Esophagus squamous epithelium (tissue), 4 donors: ENCODE measurements around the gene EHD3.

Experiments
- POLR2A ChIP-seq, 4 donors: fragments of 450-650 bp; IDR thresholded peaks; one replicate each; pipeline ENCODE4 v1.6.1; 2017; ENCODE audit warnings: antibody characterized with exemption in 4 of 4, mild to moderate bottlenecking in 4 of 4, moderate library complexity in 3 of 4
- TF ChIP-seq, protein P1 (sequence below), 6 experiments: fragments of 450-650 bp in 4 of 6; fragments of 200-600 bp in 2 of 6; sonication (generic) in 2 of 6; IDR thresholded peaks; one replicate each; pipeline ENCODE4 v1.5.1; 2016 to 2019; ENCODE audit warnings: antibody characterized with exemption in 6 of 6, mild to moderate bottlenecking in 4 of 6, moderate library complexity in 4 of 6

DNA sequence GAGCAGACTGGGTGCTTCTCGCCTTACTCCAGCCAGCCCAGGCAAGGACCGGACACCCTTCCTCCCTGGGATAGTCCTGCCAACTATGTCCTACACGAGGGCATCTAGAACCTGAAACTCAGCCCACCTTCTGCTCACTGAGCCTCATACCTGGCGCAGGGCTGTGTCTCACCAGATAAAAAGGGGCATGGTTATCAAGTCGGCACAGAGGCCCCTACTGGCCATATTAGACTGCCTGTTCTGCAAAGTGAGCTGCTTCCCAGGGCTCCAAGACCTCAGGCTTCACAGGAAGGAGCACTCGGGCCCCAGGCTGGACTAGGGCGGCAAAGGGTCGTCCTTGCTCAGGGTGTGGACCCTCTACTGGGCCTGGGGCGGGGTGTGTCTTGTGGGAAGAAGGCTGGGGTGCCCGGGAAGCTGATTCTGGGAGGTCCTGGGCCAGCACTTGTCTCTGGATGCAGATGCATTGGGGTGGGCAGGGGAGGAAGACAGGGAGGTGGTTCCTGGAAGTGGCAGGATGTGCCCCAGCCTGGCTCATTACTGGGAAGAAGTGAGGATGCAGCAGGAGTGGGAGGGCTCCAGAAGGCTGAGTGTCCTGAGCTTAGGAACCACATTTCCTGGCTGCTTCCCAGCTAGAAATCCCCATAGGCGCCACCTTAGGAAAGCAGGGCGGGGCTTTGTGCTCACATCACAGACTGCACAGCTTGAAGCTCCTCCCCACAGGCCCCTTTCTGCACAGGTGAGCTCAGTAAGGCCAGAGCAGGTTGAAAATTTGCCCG, 19.6 kb downstream of the EHD3 start:
- TF ChIP-seq, protein P1, sequence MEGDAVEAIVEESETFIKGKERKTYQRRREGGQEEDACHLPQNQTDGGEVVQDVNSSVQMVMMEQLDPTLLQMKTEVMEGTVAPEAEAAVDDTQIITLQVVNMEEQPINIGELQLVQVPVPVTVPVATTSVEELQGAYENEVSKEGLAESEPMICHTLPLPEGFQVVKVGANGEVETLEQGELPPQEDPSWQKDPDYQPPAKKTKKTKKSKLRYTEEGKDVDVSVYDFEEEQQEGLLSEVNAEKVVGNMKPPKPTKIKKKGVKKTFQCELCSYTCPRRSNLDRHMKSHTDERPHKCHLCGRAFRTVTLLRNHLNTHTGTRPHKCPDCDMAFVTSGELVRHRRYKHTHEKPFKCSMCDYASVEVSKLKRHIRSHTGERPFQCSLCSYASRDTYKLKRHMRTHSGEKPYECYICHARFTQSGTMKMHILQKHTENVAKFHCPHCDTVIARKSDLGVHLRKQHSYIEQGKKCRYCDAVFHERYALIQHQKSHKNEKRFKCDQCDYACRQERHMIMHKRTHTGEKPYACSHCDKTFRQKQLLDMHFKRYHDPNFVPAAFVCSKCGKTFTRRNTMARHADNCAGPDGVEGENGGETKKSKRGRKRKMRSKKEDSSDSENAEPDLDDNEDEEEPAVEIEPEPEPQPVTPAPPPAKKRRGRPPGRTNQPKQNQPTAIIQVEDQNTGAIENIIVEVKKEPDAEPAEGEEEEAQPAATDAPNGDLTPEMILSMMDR (IDR thresholded peaks at IDR 0.05) = peak in 2 of 6 experiments; percentile 9 to 24
- TF ChIP-seq POLR2A (IDR thresholded peaks at IDR 0.05) = peak in 2 of 4 donors; percentile 9 to 28
